ACC112 (cell line): ENCODE data around the gene CCDC169.

Experiments used
- H2AFZ ChIP-seq: fragments of 200-600 bp; sonication (generic); one replicate; pipeline ENCODE4 v1.6.0; 2017; ENCODE audit warnings: antibody characterized with exemption, low read length; ENCODE audit not compliant: unreplicated experiment
- H3K27ac ChIP-seq: fragments of 200-600 bp; sonication (generic); 2 replicates; pipeline ENCODE4 v1.5.1; 2014; ENCODE audit warnings: low read depth, mild to moderate bottlenecking, antibody characterized with exemption, low read length, moderate library complexity
- H3K27me3 ChIP-seq: fragments of 200-600 bp; sonication (generic); 2 replicates; pipeline ENCODE4 v1.6.1; 2014; ENCODE audit warnings: mild to moderate bottlenecking, antibody characterized with exemption, low read length, moderate library complexity, mixed read lengths; ENCODE audit not compliant: insufficient read depth
- H3K36me3 ChIP-seq: fragments of 200-600 bp; sonication (generic); 2 replicates; pipeline ENCODE4 v1.6.1; 2016; ENCODE audit warnings: mild to moderate bottlenecking, antibody characterized with exemption, low read length, moderate library complexity, mixed read lengths; ENCODE audit not compliant: insufficient read depth
- H3K4me1 ChIP-seq: fragments of 200-600 bp; sonication (generic); one replicate; pipeline ENCODE4 v1.6.1; 2016; ENCODE audit warnings: low read length, mixed read lengths; ENCODE audit not compliant: insufficient read depth, unreplicated experiment, control insufficient read depth
- H3K4me3 ChIP-seq: fragments of 200-600 bp; sonication (generic); 2 replicates; pipeline ENCODE4 v1.5.1; 2014; ENCODE audit warnings: mild to moderate bottlenecking, low read depth, low read length
- H3K79me2 ChIP-seq: fragments of 200-600 bp; sonication (generic); one replicate; pipeline ENCODE4 v1.6.0; 2016; ENCODE audit warnings: low read length; ENCODE audit not compliant: control insufficient read depth, unreplicated experiment, insufficient read depth

Gene CCDC169

DNA sequence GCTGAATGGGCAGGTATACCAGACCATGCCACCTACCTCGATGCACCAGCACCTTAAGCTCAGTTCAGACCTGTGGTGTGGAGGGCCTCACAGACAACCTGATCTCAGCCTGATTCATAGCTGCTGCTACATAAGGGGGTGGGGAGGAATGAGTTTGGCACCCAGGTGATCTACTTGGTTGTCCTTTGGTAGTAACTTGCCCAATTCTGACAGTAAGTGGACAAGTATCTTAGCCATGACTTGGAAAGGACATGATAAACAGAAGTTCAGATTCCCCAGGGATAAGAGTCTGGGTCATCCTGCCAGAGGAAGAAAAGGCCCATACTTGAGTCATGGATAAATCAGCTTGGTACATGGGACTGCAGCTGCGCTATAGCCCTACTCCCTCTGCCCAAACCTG, 54.9 kb downstream of the CCDC169 start:
- H3K4me3 ChIP-seq = no peak overlapping the region
- no peaks in the 10 kb centered on the region for H3K79me2 ChIP-seq
- H3K36me3 ChIP-seq = peaks cover 10% of the 10 kb centered on the region
- H3K4me1 ChIP-seq = no peaks in the 10 kb centered on the region
- no peak overlapping the region for H2AFZ ChIP-seq
- no peak overlapping the region for H3K27ac ChIP-seq
- no peaks in the 10 kb centered on the region for H3K27me3 ChIP-seq

GRCh38 chr13:36231236-36231635, 66.4 kb downstream of the CCDC169 start:
- no peak overlapping the region for H3K27ac ChIP-seq
- H3K4me1 ChIP-seq = no peaks in the 10 kb centered on the region
- H3K36me3 ChIP-seq = peaks cover 4% of the 10 kb centered on the region; the same call in 1 of the 2 replicates
- H3K4me3 ChIP-seq = no peak overlapping the region
- no peak overlapping the region for H2AFZ ChIP-seq
- H3K27me3 ChIP-seq = no peaks in the 10 kb centered on the region
- H3K79me2 ChIP-seq = no peaks in the 10 kb centered on the region

- Histone ChIP-seq H3K27me3 (no peaks in the 10 kb centered on the region), H3K27ac (no peak overlapping the region), H2AFZ (no peak overlapping the region), H3K79me2 (no peaks in the 10 kb centered on the region), H3K4me3 (no peak overlapping the region), H3K4me1 (no peaks in the 10 kb centered on the region), H3K36me3 (0 out of 2 replicates have a peak, but pooled peaks cover 5% of the 10 kb centered on the region)
Observed at GRCh38 chr13:36224730-36225129, 72.9 kb downstream of the CCDC169 start.

GRCh38 chr13:36219883-36220282, 77.7 kb downstream of the CCDC169 start:
- Histone ChIP-seq H3K4me3 (no peak overlapping the region), H3K27ac (no peak overlapping the region), H3K4me1 (no peaks in the 10 kb centered on the region), H3K79me2 (no peaks in the 10 kb centered on the region), H2AFZ (no peak overlapping the region), H3K27me3 (no peaks in the 10 kb centered on the region), H3K36me3 (no peaks in the 10 kb centered on the region)

DNA sequence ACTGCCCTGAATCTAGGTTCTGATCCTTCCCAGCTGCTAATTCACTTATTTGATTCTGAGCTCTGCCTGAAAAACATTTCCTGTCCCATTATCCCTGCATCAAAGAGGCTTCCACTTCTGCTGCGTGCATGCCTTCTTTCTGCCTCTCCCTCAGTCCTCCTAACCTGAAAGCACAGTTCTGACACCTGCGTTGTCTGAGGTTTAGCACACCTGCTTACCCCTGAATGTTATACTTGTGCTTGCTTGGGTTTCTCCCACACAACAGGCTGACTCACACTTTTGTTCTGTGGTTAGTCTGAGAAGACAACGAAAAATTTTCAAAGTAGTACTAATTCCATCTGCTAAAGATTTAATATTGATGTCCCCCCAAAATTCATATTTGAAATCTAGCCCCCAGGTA, 80.2 kb downstream of the CCDC169 start:
- no peaks in the 10 kb centered on the region for H3K4me1 ChIP-seq
- no peaks in the 10 kb centered on the region for H3K27me3 ChIP-seq
- H3K36me3 ChIP-seq = no peaks in the 10 kb centered on the region
- no peak overlapping the region for H2AFZ ChIP-seq
- no peak overlapping the region for H3K27ac ChIP-seq
- H3K4me3 ChIP-seq = no peak overlapping the region
- no peaks in the 10 kb centered on the region for H3K79me2 ChIP-seq

DNA sequence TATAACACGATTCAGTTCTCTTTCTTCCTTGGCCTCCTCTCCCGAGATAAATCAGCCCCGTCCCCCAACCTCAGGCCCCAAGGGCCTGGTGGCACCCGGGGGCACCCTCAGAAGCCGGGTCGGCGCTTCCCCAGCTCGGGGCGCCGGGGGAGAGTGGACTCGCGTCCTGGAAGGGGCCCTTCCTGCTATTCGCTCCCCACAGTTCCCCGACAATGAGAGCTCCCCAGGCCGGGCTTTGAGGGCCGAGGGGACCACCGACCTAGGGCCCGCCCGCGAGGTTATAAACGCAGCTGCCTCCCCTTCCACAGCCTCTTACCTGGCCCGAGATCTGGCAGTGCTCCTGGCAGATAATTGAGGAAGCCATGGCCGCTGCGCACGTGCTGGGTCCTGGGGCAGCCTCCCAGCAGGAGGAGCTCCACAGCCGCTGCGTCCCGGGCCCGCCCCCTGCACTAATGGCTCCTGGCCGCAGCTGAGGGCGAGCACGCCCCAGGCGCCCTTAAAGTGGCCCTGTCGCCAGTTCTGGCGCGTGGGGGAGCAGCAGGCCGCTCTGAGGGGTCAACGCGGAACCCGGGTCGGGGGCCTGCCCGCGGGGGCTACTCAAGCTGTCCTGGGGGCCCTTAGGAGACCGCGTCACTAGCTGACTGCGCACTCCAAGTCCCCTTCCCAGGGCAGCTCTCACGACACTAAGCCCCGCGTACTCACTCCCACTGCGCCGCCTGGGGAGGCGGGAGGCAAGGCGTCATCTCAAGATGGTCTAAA, 83.3 kb downstream of the CCDC169 start, which contains the start of gene SOHLH2:
TSS of gene SOHLH2 (minus strand) at position 394 of the 759 bp plus-strand sequence. CDS start at position 364, 30 bp downstream.
- no peaks in the 10 kb centered on the region for H3K27me3 ChIP-seq
- H2AFZ ChIP-seq = no peak within 1 kb of the TSS
- no peaks in the 10 kb centered on the region for H3K79me2 ChIP-seq
- H3K36me3 ChIP-seq = no peaks in the 10 kb centered on the region
- no peak within 1 kb of the TSS for H3K27ac ChIP-seq
- no peaks in the 10 kb centered on the region for H3K4me1 ChIP-seq
- H3K4me3 ChIP-seq = no peak within 1 kb of the TSS

DNA sequence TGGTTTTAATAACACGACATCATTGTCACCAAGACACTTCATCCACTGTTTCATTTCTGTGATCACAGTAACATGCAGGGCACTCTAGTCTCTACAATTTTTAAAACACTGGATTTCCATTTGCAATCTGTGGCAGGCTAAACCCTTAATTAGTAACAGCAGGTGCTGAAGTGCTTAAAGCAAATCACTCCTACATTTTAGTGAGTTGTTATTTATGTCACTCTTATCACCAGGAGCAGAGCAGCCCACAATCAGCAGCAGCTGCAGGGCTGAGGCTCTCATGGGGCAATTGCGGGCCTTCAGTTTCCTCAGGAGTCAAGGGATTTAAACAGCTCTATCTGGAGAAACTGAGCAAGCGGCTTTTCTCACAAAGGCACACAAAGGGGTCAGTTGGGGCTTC, 84.8 kb downstream of the CCDC169 start:
- H3K4me1 ChIP-seq = no peaks in the 10 kb centered on the region
- H3K4me3 ChIP-seq = no peak overlapping the region
- H2AFZ ChIP-seq = no peak overlapping the region

GRCh38 chr13:36211567-36211966, 86.0 kb downstream of the CCDC169 start:
- no peaks in the 10 kb centered on the region for H3K27me3 ChIP-seq
- H3K4me1 ChIP-seq = no peaks in the 10 kb centered on the region
- no peak overlapping the region for H3K4me3 ChIP-seq
- H2AFZ ChIP-seq = no peak overlapping the region
- H3K36me3 ChIP-seq = no peaks in the 10 kb centered on the region
- H3K27ac ChIP-seq = no peak overlapping the region
- H3K79me2 ChIP-seq = no peaks in the 10 kb centered on the region

More for the DNA sequence above, 84.8 kb downstream of the CCDC169 start:
- Histone ChIP-seq H3K36me3 (no peaks in the 10 kb centered on the region), H3K27me3 (no peaks in the 10 kb centered on the region), H3K79me2 (no peaks in the 10 kb centered on the region), H3K27ac (no peak overlapping the region)

- H3K4me1 ChIP-seq = no peaks in the 10 kb centered on the region
- no peaks in the 10 kb centered on the region for H3K79me2 ChIP-seq
Observed at GRCh38 chr13:36210738-36211137, 86.9 kb downstream of the CCDC169 start.

DNA sequence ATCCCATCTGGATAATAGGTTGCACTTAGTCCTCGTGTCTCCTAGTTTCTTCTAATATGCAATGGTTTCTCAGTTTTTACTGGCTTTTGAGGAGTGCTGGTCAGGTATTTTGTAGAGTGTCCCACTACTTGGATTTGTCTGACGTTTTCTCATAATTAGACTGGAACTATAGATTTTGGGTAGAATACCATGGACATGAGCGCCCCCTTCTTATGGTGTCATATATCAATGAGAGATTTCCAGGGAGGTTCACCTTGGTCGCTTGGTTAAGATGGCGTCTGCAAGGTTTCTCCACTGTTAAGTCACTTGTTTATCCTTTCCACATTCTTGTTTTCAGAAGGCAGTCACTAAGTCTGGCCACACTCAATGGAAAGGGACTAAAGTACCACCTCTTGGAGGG, 89.9 kb downstream of the CCDC169 start:
- Histone ChIP-seq H3K27me3 (no peaks in the 10 kb centered on the region), H3K36me3 (no peaks in the 10 kb centered on the region), H3K79me2 (no peaks in the 10 kb centered on the region), H3K27ac (no peak overlapping the region), H3K4me1 (no peaks in the 10 kb centered on the region), H2AFZ (no peak overlapping the region), H3K4me3 (no peak overlapping the region)

More at GRCh38 chr13:36210738-36211137, 86.9 kb downstream of the CCDC169 start:
- Histone ChIP-seq H3K36me3 (no peaks in the 10 kb centered on the region), H3K27ac (no peak overlapping the region), H2AFZ (no peak overlapping the region), H3K4me3 (no peak overlapping the region), H3K27me3 (no peaks in the 10 kb centered on the region)

- Histone ChIP-seq H2AFZ (peak overlapping the region; percentile 18), H3K79me2 (no peaks in the 10 kb centered on the region), H3K36me3 (no peaks in the 10 kb centered on the region), H3K27ac (peak overlapping the region; percentile 55), H3K4me3 (no peak overlapping the region), H3K27me3 (no peaks in the 10 kb centered on the region), H3K4me1 (peaks cover 14% of the 10 kb centered on the region)
Observed at GRCh38 chr13:36193151-36193855, 104.3 kb downstream of the CCDC169 start.
